Smooth muscle cell (in vitro differentiated cells): Measurements from ENCODE around the gene DLK2. TPM values are rescaled to one million over a fixed set of nuclear protein-coding genes. Genes with fewer than 3 reads are reported as not detected.

Source experiments
- DNase-seq: peaks from one replicate; lab custom pipeline; 2025; ENCODE audit not compliant: unreplicated experiment; lab: John Stamatoyannopoulos, UW
- H2AFZ ChIP-seq: fragments of 200-600 bp; sonication (generic); 2 replicates; pipeline ENCODE4 v1.6.0; 2016; ENCODE audit warnings: antibody characterized with exemption, low read depth, mild to moderate bottlenecking
- H3F3A ChIP-seq: fragments of 200-600 bp; sonication (generic); 2 replicates; pipeline ENCODE4 v1.6.0; 2017; ENCODE audit warnings: antibody characterized with exemption, low read depth
- H3K27ac ChIP-seq: fragments of 200-600 bp; sonication (generic); 2 replicates; pipeline ENCODE4 v1.5.1; 2016; ENCODE audit warnings: low read depth, mild to moderate bottlenecking
- H3K27me3 ChIP-seq: fragments of 200-600 bp; sonication (generic); 2 replicates; pipeline ENCODE4 v1.6.1; 2016; ENCODE audit warnings: low read depth, mild to moderate bottlenecking
- H3K36me3 ChIP-seq: fragments of 200-600 bp; sonication (generic); 2 replicates; pipeline ENCODE4 v1.5.1; 2016; ENCODE audit warnings: low read depth
- H3K4me1 ChIP-seq: fragments of 200-600 bp; sonication (generic); 2 replicates; pipeline ENCODE4 v1.5.1; 2016; ENCODE audit warnings: low read depth
- H3K4me2 ChIP-seq: fragments of 200-600 bp; sonication (generic); 2 replicates; pipeline ENCODE4 v1.6.0; 2016; ENCODE audit warnings: mild to moderate bottlenecking
- H3K4me3 ChIP-seq: fragments of 200-600 bp; sonication (generic); 2 replicates; pipeline ENCODE4 v1.5.1; 2016; ENCODE audit warnings: mild to moderate bottlenecking
- H3K79me2 ChIP-seq: fragments of 200-600 bp; sonication (generic); 2 replicates; pipeline ENCODE4 v1.6.0; 2016; ENCODE audit warnings: low read depth, mild to moderate bottlenecking
- H3K9ac ChIP-seq: fragments of 200-600 bp; sonication (generic); 2 replicates; pipeline ENCODE4 v1.6.0; 2016; ENCODE audit warnings: low read depth
- H3K9me3 ChIP-seq: fragments of 200-600 bp; sonication (generic); replicated peaks from 2 replicates; pipeline ENCODE4 v1.5.1; 2016; ENCODE audit warnings: low read depth
- H4K20me1 ChIP-seq: fragments of 200-600 bp; sonication (generic); 2 replicates; pipeline ENCODE4 v1.6.0; 2016; ENCODE audit warnings: low read depth
- WGBS: methylation state at CpG from one replicate; pipeline ENCODE4 v1.1.7; 2016; ENCODE audit warnings: low lambda C conversion rate; 5-methylcytosine and 5-hydroxymethylcytosine counted together
- microRNA-seq: library from miRNA; unstranded; fragments of <30 nt; microRNA quantifications from one replicate; pipeline ENCODE4, GENCODE V29; 2016; ENCODE audit warnings: borderline number of aligned reads
- polyA plus RNA-seq: library from polyadenylated mRNA; unstranded; fragments of >200 nt; fragmentation: Nextera tagmentation; extraction: Ambion mirVana; gene quantifications from 2 replicates; pipeline ENCODE4 v1.2.1, GENCODE V29; 2016
- small RNA-seq: library from RNA; depleted of rRNA; stranded (forward); fragments of <200 nt; gene quantifications from one replicate; pipeline ENCODE3, GENCODE V24; 2014
- total RNA-seq: library from RNA; depleted of rRNA; stranded (reverse); fragments of >200 nt; gene quantifications from 2 replicates; pipeline ENCODE4 v1.2.3, GENCODE V29; 2014
- TF ChIP-seq, protein P1 (sequence below): fragments of 200-600 bp; sonication (generic); IDR thresholded peaks from 2 replicates; pipeline ENCODE4 v1.5.1; 2017; ENCODE audit warnings: borderline replicate concordance, mild to moderate bottlenecking, antibody characterized with exemption; ENCODE audit not compliant: insufficient read depth, poor library complexity, severe bottlenecking

The DLK2 gene
- total and polyA plus RNA-seq, 2 experiments from 2014 or later, result 0.27 to 3.8 TPM

DNA sequence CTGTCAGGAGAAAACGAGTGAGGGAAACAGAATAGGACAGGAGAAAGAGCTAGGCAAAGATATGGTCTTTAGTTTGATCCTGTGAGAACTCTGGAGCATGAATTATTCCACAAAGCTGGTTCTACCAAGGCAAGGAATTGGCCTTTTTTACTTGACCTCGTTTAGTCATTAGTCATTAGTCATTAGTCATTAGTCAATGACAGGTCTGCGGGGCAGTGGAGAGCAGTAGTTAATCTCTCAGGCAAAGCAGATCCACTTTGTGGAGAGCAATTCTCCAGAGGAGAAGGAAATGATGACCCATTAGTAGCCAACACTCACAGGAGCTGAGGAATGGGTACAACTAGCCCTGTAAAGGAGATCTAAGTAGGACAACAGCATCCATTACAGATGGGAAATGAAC, 50.0 kb downstream of the DLK2 start:
- Histone ChIP-seq H2AFZ (no peak overlapping the region), H3K9me3 (no peaks in the 10 kb centered on the region), H3K27ac (no peak overlapping the region), H3K4me2 (no peak overlapping the region), H3F3A (no peaks in the 10 kb centered on the region), H3K27me3 (no peaks in the 10 kb centered on the region), H3K36me3 (no peaks in the 10 kb centered on the region), H3K9ac (no peak overlapping the region), H3K79me2 (no peaks in the 10 kb centered on the region), H3K4me3 (no peak overlapping the region), H4K20me1 (no peaks in the 10 kb centered on the region), H3K4me1 (no peaks in the 10 kb centered on the region)
- DNase-seq, result no peak
- TF ChIP-seq, protein P1, sequence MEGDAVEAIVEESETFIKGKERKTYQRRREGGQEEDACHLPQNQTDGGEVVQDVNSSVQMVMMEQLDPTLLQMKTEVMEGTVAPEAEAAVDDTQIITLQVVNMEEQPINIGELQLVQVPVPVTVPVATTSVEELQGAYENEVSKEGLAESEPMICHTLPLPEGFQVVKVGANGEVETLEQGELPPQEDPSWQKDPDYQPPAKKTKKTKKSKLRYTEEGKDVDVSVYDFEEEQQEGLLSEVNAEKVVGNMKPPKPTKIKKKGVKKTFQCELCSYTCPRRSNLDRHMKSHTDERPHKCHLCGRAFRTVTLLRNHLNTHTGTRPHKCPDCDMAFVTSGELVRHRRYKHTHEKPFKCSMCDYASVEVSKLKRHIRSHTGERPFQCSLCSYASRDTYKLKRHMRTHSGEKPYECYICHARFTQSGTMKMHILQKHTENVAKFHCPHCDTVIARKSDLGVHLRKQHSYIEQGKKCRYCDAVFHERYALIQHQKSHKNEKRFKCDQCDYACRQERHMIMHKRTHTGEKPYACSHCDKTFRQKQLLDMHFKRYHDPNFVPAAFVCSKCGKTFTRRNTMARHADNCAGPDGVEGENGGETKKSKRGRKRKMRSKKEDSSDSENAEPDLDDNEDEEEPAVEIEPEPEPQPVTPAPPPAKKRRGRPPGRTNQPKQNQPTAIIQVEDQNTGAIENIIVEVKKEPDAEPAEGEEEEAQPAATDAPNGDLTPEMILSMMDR, result no peak
- WGBS, result 25% methylated on average over 3 of the region's 3 CpGs

DNA sequence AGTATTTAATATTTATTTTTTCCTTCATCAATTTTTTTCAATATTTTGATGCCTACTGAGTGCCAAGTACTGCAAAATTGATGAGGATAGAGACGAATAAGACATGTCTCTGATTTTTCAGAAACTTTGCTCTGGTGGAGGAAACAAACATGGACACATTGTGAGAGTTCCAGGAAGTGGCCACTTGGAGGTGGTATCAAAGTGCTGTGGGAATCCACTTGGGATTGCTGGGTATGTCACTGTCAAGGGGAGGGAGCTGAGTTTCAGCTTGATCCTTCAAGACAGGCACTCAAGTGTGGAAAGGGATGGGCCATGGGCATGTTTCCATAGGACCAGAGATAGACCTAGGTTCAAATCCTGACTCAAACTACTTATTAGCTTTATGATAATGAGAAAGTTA, 52.5 kb downstream of the DLK2 start:
- Histone ChIP-seq H3F3A (no peaks in the 10 kb centered on the region), H3K27ac (no peak overlapping the region), H3K27me3 (no peaks in the 10 kb centered on the region), H3K4me3 (no peak overlapping the region), H3K9ac (no peak overlapping the region), H2AFZ (no peak overlapping the region), H3K4me1 (no peaks in the 10 kb centered on the region), H3K36me3 (no peaks in the 10 kb centered on the region), H3K4me2 (no peak overlapping the region), H4K20me1 (no peaks in the 10 kb centered on the region), H3K79me2 (no peaks in the 10 kb centered on the region), H3K9me3 (no peaks in the 10 kb centered on the region)
- WGBS, result 94% methylated on average over 1 of the region's 1 CpG
- no peak for DNase-seq
- TF ChIP-seq, protein P1, result no peak

DNA sequence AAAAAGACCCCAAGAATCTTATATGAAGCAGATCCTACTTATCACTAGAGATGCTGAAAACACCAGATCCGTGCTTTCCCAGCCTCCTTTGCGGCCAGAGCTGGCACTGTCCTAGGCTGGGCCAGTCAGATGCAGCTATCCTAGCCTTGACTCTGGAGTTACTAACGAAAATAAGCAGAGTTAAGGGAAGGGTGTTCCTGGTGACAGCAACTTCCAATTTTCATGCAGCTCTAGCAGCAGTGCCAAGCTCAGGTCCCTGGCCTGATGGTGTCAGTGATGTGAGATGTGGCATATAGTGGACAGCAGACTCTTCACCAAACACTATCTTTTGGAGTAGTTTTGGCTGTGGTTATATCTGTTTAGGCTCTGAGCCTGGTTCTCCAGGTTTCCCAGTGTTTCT, 53.6 kb downstream of the DLK2 start:
- Histone ChIP-seq H4K20me1 (no peaks in the 10 kb centered on the region), H3K4me1 (no peaks in the 10 kb centered on the region), H3K79me2 (no peaks in the 10 kb centered on the region), H3K27me3 (no peaks in the 10 kb centered on the region), H3K9me3 (no peaks in the 10 kb centered on the region), H3K36me3 (no peaks in the 10 kb centered on the region), H3K9ac (no peak overlapping the region), H3F3A (no peaks in the 10 kb centered on the region), H3K4me2 (no peak overlapping the region), H3K4me3 (no peak overlapping the region), H3K27ac (no peak overlapping the region), H2AFZ (no peak overlapping the region)
- TF ChIP-seq, protein P1, result no peak
- 96% methylated on average over 3 of the region's 3 CpGs for WGBS
- DNase-seq, result no peak

Small RNA genes lying within 50 kb of the gene (microRNA-seq; reads per million reads assigned to microRNA genes)
- 4.1 reads per million for gene MIR6780B

Small RNA genes lying within 50 kb of the gene (small RNA-seq; reads per million reads assigned to genes)
- gene MIR6780B (not detected), gene RNU6-1113P (not detected)

Other genes with a start within 250 kb of the DLK2 start
- gene DNPH1, start 226.1 kb downstream of the DLK2 start, total RNA-seq, result 18.4 and 33.8 TPM in 2 replicates
- gene DNPH1, start 226.1 kb downstream of the DLK2 start, polyA plus RNA-seq, result 82.1 and 82.4 TPM in 2 replicates
- not detected in 2 replicates for gene TTBK1, start 212.1 kb downstream of the DLK2 start, total RNA-seq
- gene TTBK1, start 212.1 kb downstream of the DLK2 start, polyA plus RNA-seq, result 0.17 TPM in 1 of 2 replicates, not detected in the other
- gene SLC22A7, start 157.3 kb downstream of the DLK2 start, total RNA-seq, result not detected in 2 replicates
- not detected in 2 replicates for gene SLC22A7, start 157.3 kb downstream of the DLK2 start, polyA plus RNA-seq
- not detected in 2 replicates for gene CRIP3, start 146.7 kb downstream of the DLK2 start, total RNA-seq
- 0.44 TPM in 1 of 2 replicates, not detected in the other for gene CRIP3, start 146.7 kb downstream of the DLK2 start, polyA plus RNA-seq
- 13.8 and 14.7 TPM in 2 replicates for gene ZNF318, start 85.9 kb downstream of the DLK2 start, total RNA-seq
- 5.8 and 6.7 TPM in 2 replicates for gene ZNF318, start 85.9 kb downstream of the DLK2 start, polyA plus RNA-seq
- gene ABCC10, start 28.0 kb downstream of the DLK2 start, total RNA-seq, result 11.2 and 12.5 TPM in 2 replicates
- gene ABCC10, start 28.0 kb downstream of the DLK2 start, polyA plus RNA-seq, result 17.8 and 35.0 TPM in 2 replicates
- gene TJAP1, start 22.0 kb upstream of the DLK2 start, total RNA-seq, result 9.3 and 25.5 TPM in 2 replicates
- gene TJAP1, start 22.0 kb upstream of the DLK2 start, polyA plus RNA-seq, result 13.5 and 15.3 TPM in 2 replicates
- 0.09 and 2.1 TPM in 2 replicates for gene LRRC73, start 54.8 kb upstream of the DLK2 start, total RNA-seq
- 1.8 and 2.2 TPM in 2 replicates for gene LRRC73, start 54.8 kb upstream of the DLK2 start, polyA plus RNA-seq
- 145 and 199 TPM in 2 replicates for gene YIPF3, start 61.4 kb upstream of the DLK2 start, total RNA-seq
- gene YIPF3, start 61.4 kb upstream of the DLK2 start, polyA plus RNA-seq, result 181 and 182 TPM in 2 replicates
- 27.0 and 33.4 TPM in 2 replicates for gene POLR1C, start 61.5 kb upstream of the DLK2 start, total RNA-seq
- 21.0 and 39.8 TPM in 2 replicates for gene POLR1C, start 61.5 kb upstream of the DLK2 start, polyA plus RNA-seq
- gene XPO5, start 120.5 kb upstream of the DLK2 start, total RNA-seq, result 20.0 and 31.9 TPM in 2 replicates
- gene XPO5, start 120.5 kb upstream of the DLK2 start, polyA plus RNA-seq, result 10.9 and 11.7 TPM in 2 replicates
- 13.3 and 16.8 TPM in 2 replicates for gene POLH, start 120.6 kb upstream of the DLK2 start, total RNA-seq
- 8.4 and 18.2 TPM in 2 replicates for gene POLH, start 120.6 kb upstream of the DLK2 start, polyA plus RNA-seq
- 53.7 and 56.0 TPM in 2 replicates for gene GTPBP2, start 173.7 kb upstream of the DLK2 start, total RNA-seq
- 18.3 and 23.4 TPM in 2 replicates for gene GTPBP2, start 173.7 kb upstream of the DLK2 start, polyA plus RNA-seq
- 50.3 and 53.1 TPM in 2 replicates for gene MAD2L1BP, start 180.3 kb upstream of the DLK2 start, total RNA-seq
- 40.3 and 42.0 TPM in 2 replicates for gene MAD2L1BP, start 180.3 kb upstream of the DLK2 start, polyA plus RNA-seq
- gene RSPH9, start 189.5 kb upstream of the DLK2 start, total RNA-seq, result 0.76 and 1.9 TPM in 2 replicates
- gene RSPH9, start 189.5 kb upstream of the DLK2 start, polyA plus RNA-seq, result 2.5 and 3.4 TPM in 2 replicates
- gene MRPS18A, start 232.2 kb upstream of the DLK2 start, total RNA-seq, result 30.9 and 40.4 TPM in 2 replicates
- gene MRPS18A, start 232.2 kb upstream of the DLK2 start, polyA plus RNA-seq, result 59.9 and 73.7 TPM in 2 replicates